ENCODE measurements around the gene COL19A1.
"Not testable (repeated sequence)": the region's sequence is repeated elsewhere in the genome, so short reads cannot be mapped to it uniquely, and the experiment has no call there.

DNA sequence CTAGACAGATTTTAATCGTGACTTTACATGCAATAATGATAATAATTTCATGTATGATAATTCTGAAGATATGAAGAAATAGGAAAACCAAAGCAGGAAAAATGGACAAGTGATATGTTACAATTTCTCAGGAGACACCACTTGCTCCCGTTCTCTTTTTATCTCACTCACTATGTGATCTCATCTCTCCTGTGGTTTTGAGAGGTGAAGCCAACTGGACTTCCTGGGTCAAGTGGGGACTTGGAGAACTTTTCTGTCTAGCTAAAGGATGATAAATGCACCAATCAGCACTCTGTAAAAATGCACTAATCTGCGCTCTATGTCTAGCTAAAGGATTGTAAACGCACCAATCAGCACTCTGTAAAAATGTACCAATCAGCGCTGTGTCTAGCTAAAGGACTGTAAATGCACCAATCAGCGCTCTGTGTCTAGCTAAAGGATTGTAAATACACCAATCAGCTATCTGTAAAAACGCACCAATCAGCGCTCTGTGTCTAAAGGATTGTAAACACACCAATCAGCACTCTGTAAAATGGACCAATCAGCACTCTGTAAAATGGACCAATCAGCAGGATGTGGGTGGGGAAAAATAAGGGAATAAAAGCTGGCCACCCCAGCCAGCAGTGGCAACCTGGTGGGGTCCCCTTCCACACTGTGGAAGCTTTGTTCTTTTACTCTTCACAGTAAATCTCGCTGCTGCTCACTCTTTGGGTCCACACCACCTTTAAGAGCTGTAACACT lies 23.0 kb downstream of the COL19A1 start:
- TF ChIP-seq POLR2AphosphoS5, CTCF, POLR2A (IDR thresholded peaks at IDR 0.05): not testable (repeated sequence)

All from prostate gland (tissue), 2 donors.